OCI-LY1 (cell line): ENCODE results near the gene ZFYVE28.

ENCODE experiments used
- EZH2 ChIP-seq: fragments of 200-600 bp; sonication (generic), shearing (Covaris generic); IDR thresholded peaks from 2 replicates; pipeline ENCODE4 v1.8.0; 2017; ENCODE audit warnings: borderline replicate concordance, mixed run types, mild to moderate bottlenecking, antibody characterized with exemption, low read length, moderate library complexity, mixed read lengths
- TF ChIP-seq, protein P1 (sequence below): fragments of 200-600 bp; sonication (generic), shearing (Covaris generic); IDR thresholded peaks from 2 replicates; pipeline ENCODE4 v1.5.1; 2017; ENCODE audit warnings: mild to moderate bottlenecking, antibody characterized with exemption, low read length, moderate library complexity, mixed read lengths

DNA sequence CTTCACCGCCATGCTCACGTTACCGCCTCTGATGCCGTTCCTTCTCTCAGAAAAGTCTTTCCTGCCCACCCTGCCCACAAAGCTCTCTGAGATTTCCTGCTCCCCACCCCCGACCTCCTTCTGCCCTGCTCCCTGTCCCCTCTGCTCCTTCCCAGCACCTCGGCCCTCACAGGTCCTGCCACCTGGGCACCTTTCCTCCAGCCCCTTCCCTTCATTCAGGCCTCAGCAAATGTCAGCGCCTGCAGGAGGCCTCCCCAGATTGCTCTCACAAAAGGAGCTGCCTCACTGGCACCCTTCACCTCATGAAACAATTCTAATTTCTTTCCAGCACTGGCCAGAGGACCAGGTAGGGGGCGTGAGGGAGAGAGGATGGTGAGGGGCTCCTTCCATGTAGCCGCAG lies 122.9 kb downstream of the ZFYVE28 start:
- TF ChIP-seq, protein P1, sequence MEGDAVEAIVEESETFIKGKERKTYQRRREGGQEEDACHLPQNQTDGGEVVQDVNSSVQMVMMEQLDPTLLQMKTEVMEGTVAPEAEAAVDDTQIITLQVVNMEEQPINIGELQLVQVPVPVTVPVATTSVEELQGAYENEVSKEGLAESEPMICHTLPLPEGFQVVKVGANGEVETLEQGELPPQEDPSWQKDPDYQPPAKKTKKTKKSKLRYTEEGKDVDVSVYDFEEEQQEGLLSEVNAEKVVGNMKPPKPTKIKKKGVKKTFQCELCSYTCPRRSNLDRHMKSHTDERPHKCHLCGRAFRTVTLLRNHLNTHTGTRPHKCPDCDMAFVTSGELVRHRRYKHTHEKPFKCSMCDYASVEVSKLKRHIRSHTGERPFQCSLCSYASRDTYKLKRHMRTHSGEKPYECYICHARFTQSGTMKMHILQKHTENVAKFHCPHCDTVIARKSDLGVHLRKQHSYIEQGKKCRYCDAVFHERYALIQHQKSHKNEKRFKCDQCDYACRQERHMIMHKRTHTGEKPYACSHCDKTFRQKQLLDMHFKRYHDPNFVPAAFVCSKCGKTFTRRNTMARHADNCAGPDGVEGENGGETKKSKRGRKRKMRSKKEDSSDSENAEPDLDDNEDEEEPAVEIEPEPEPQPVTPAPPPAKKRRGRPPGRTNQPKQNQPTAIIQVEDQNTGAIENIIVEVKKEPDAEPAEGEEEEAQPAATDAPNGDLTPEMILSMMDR = no peak
- TF ChIP-seq EZH2 = no peak
